Mucosa of descending colon (tissue), 3 donors: ENCODE results near the gene SLAIN1. TPM values are rescaled to one million over a fixed set of nuclear protein-coding genes. Genes with fewer than 3 reads are reported as not detected.

Source experiments
- ATAC-seq: fragments of 200-7000 bp; cut with Tn5 transposase; one replicate; pipeline ENCODE4 v1.9.1; 2020; ENCODE audit warnings: mild to moderate bottlenecking, moderate library complexity
- DNase-seq, 3 donors: peaks; one replicate each; pipeline ENCODE4 v3.0.0-alpha.2; 2020
- H3K36me3 ChIP-seq: fragments of 200-600 bp; one replicate; pipeline ENCODE4 v1.8.0; 2021; ENCODE audit warnings: low read depth, mild to moderate bottlenecking
- H3K4me1 ChIP-seq: fragments of 200-600 bp; one replicate; pipeline ENCODE4 v1.8.0; 2021; ENCODE audit warnings: low read depth, mild to moderate bottlenecking
- H3K4me3 ChIP-seq: fragments of 200-600 bp; one replicate; pipeline ENCODE4 v1.8.0; 2021; ENCODE audit warnings: mild to moderate bottlenecking
- H3K9me3 ChIP-seq: fragments of 200-600 bp; one replicate; pipeline ENCODE4 v1.8.0; 2021; ENCODE audit warnings: mild to moderate bottlenecking
- CTCF ChIP-seq: fragments of 200-600 bp; IDR thresholded peaks from one replicate; pipeline ENCODE4 v1.8.0; 2022; ENCODE audit warnings: antibody characterized with exemption, mild to moderate bottlenecking
- intact Hi-C, 2 donors: fragments of 100-400 bp; cut with DNase I in 1 of 2; cut with micrococcal nuclease in 1 of 2; formaldehyde crosslinking; loops; one replicate each; pipeline versions ENCODE4 v1.11.0 to v1.11.1; 2022; cut with DNase I, micrococcal nuclease
- total RNA-seq, 3 donors: library from RNA; stranded (reverse); fragmentation: NEBNext Ultra II Directional in 2 of 3; extraction: Animal tissue kit (Norgen Biotek cat#: 25700) in 2 of 3; gene quantifications; one replicate each; pipeline versions ENCODE4 v1.2.1 to v1.2.4, GENCODE V29; 2021 to 2023
- donor health status: DM: no; HTN: no; CAD: no; lungs with moderate emphysema.
- donor health status: DM: no; HTN: no; CAD: no.
- donor health status: DM: no; HTN: yes; CAD: no.

The SLAIN1 gene
- total RNA-seq, 3 donors from 2014 or later, result 1.6 to 10.3 (median 2.9) TPM

- DNase-seq (no peak), ATAC-seq (no peak)
- intact Hi-C loops, result no loop called here
- Histone ChIP-seq H3K4me1 (no peaks in the 10 kb centered on the region), H3K4me3 (no peak overlapping the region), H3K9me3 (peaks cover 7% of the 10 kb centered on the region), H3K36me3 (no peaks in the 10 kb centered on the region)
- no peak for TF ChIP-seq CTCF
These were observed 19.2 kb downstream of the SLAIN1 start for GRCh38 chr13:77716692-77717091.

GRCh38 chr13:77717508-77717907 is 20.0 kb downstream of the SLAIN1 start:
- Histone ChIP-seq H3K4me3 (no peak overlapping the region), H3K9me3 (peaks cover under 1% of the 10 kb centered on the region), H3K4me1 (no peaks in the 10 kb centered on the region), H3K36me3 (no peaks in the 10 kb centered on the region)
- DNase-seq (no peak), ATAC-seq (no peak)
- no peak for TF ChIP-seq CTCF
- intact Hi-C loops, result no loop called here

- Histone ChIP-seq H3K9me3 (no peaks in the 10 kb centered on the region), H3K4me1 (no peaks in the 10 kb centered on the region), H3K4me3 (no peak overlapping the region), H3K36me3 (no peaks in the 10 kb centered on the region)
- DNase-seq, result no peak
- intact Hi-C loops, result no loop called here
- ATAC-seq, result no peak
- TF ChIP-seq CTCF, result no peak
These were observed 21.6 kb downstream of the SLAIN1 start for GRCh38 chr13:77719128-77719527.

GRCh38 chr13:77720988-77721387 is 23.5 kb downstream of the SLAIN1 start:
- Histone ChIP-seq H3K9me3 (no peaks in the 10 kb centered on the region), H3K4me1 (no peaks in the 10 kb centered on the region), H3K36me3 (no peaks in the 10 kb centered on the region), H3K4me3 (no peak overlapping the region)
- intact Hi-C loops, result no loop called here
- TF ChIP-seq CTCF, result no peak
- ATAC-seq (no peak), DNase-seq (no peak)

- TF ChIP-seq CTCF, result no peak
- ATAC-seq (no peak), DNase-seq (no peak)
- no peaks in the 10 kb centered on the region for H3K9me3 ChIP-seq
- H3K4me1 ChIP-seq, result no peaks in the 10 kb centered on the region
- no peaks in the 10 kb centered on the region for H3K36me3 ChIP-seq
- intact Hi-C loops, result no loop called here
- H3K4me3 ChIP-seq, result no peak overlapping the region
These were observed 26.6 kb downstream of the SLAIN1 start for GRCh38 chr13:77724092-77724491.

- no peak for TF ChIP-seq CTCF
- ATAC-seq, result no peak
- intact Hi-C loops, result no loop called here
These were observed 27.6 kb downstream of the SLAIN1 start for GRCh38 chr13:77725071-77725470.

More at GRCh38 chr13:77725071-77725470, 27.6 kb downstream of the SLAIN1 start:
- no peak for DNase-seq
- Histone ChIP-seq H3K4me1 (no peaks in the 10 kb centered on the region), H3K36me3 (no peaks in the 10 kb centered on the region), H3K4me3 (no peak overlapping the region), H3K9me3 (no peaks in the 10 kb centered on the region)
